ENCODE measurements around the gene APCDD1.
"Not testable (repeated sequence)": the region's sequence is repeated elsewhere in the genome, so short reads cannot be mapped to it uniquely, and the experiment has no call there.

Gene APCDD1

DNA sequence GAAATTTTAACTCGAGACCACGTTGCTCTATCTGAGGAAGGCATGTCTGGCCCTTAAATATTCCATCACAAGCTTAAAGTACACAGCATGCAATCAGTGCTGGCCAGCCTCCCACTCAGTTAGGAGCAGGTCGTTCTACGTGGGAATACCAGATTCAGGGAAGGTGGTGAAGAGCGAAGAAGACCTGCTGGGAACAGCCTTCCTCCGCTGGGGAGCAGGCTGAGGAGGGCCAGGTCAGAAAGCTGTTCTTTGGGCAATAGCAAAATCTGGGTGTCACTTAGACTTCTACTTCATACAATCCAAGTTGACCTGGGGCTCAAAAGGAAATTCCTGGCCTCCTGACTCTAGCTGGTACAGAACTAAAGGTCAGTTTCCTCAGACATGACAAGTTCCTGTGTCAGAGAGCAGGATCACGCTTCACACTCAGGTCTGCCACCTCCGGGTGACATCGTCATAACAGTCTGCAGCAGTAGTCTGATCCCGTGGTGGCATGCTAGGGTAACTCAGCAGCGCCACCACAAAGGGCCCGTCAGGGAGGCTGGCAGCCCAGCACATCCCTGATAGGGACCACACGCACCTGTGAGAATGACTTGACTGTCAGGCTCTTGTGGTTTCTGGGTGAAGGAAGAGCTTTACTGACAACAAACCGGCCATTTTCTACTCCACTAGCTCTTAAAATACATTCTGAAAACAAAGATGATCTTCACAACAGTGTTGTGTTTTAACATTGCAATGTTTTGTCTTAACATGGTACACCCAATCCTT, 36.1 kb downstream of the APCDD1 start:
- peak; percentile 78 for DNase-seq (ENCODE audit: low spot score)

DNA sequence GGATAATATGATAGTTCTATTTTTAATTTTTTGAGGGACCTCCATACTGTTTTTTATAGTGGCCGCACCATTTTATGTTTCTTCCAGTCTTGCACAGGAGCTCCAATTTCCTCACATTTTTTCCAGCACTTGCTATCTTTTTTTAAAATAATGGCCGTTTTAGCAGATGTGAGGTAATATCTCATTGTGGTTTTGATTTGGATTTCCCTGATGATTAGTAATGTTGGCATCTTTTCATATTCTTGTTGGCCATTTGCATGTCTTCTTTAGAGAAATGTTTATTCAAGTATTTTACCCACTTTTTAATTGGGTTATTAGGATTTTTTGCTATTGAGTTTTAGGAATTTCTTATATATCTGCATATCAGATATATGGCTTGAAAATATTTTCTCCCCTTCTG, 41.5 kb downstream of the APCDD1 start:
- no peak for DNase-seq (ENCODE audit: low spot score)

DNA sequence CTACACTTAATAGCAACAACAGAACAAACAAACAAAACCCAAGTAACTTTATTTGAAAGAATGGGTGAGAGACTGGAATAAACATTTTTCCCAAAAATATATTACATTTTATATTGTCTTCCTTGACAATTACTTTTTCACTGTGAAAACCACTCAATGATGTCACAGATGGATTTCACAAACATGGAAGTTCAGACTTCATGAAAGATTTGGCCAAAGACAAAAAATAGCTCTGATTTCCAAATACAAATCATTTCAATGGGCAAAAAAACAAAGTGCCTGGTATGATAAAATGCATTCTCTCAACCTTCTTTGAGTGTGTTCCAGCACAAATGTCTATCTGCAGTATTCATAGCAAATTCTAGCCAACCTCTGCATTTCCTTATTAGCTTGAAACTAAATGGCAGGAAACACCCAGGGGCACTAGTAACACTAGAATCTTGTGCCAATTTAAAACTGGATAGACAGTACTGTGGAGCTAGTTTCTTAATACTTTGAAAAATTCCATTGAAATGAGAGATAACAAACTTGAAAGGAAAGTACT, 42.8 kb downstream of the APCDD1 start:
- DNase-seq (ENCODE audit: low spot score), result no peak

DNA sequence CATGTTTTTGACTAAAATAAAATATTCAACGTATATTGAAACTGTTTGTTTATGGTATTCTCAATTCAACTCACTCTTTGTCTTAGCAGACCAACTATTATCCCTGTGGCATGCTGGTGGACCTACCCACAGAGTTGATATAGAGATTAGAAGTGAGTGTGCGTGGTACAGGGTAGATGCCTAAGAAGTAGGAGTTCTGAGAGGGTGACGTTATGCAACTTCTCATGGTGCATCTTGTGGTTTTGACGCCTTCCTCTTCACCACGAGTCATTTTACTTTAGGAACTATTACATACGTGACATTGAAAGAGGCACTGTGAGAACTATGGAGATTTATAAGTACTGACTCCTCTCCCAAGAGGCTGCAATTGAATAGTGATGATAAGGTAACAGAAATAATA, 44.8 kb downstream of the APCDD1 start:
- no peak for DNase-seq (ENCODE audit: low spot score)

DNA sequence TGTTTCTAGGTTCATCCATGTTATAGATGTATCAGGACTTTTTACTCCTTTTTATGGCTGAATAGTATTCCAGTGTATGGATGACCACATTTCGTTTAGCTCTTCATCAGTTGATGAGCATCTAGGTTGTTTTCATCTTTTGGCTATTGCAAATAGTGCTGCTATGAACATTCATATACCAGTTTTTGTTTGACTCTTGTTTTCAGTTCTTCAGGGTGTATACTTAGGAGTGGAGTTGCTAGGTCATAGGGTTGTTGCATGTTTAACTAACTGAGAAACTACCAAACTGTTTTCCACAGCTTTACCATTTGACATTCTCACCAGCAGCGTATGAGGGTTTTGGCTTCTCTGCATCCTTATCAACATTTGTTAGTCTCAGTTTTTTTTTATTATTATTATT, 45.6 kb downstream of the APCDD1 start:
- DNase-seq (ENCODE audit: low spot score), result no peak

DNA sequence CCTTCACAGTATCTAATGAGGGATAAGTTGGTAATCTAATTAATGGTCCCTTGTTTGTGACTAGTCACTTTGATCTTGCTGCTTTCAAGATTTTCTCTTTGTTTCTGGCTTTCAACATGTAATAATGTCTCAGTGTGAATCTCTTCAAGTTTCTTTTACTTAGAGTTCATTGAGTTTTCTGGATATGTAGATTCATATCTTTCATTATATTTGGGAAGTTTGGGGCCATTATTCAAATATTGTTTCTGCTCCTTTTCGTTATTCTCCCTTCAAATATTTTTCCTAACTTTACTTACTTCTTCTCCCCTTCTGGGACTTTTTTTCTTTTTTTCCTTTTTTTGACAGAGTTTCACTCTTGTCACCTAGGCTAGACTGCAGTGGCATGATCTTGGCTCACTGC, 50.3 kb downstream of the APCDD1 start:
- no peak for DNase-seq (ENCODE audit: low spot score)

DNA sequence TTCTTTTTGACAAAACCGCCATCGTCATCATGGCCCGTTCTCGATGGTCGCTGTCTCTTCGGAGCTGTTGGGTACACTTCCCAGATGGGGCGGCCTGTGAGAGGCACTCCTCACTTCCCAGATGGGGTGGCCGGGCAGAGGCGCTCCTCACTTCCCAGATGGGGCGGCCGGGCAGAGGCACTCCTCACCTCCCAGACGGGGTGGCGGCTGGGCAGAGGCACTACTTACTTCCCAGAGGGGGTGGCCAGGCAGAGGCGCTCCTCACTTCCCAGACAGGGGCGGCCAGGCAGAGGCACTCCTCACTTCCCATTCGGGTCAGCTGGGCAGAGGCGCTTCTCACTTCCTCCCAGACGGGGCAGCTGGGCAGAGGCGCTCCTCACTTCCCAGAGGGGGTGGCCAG, 51.5 kb downstream of the APCDD1 start:
- DNase-seq (ENCODE audit: low spot score), result not testable (repeated sequence)

DNA sequence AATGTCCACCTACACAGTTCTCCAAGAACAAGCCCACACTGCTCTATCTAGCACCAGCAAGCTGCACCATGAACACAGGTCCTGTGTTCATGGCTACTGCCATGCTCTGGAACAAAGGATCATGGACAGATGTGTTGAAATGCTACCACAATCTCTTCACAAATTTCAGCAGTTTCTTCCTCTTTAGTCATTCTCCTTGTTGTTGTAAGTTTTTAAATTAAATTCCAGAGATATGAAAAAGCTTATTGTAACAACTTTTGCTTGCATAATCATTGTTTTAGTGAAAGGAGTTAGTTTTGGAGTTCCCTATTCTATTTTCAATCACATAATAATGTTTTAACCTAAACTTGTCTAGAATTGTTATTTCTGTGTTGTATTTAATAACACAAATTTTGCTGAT, 54.2 kb downstream of the APCDD1 start:
- no peak for DNase-seq (ENCODE audit: low spot score)

DNA sequence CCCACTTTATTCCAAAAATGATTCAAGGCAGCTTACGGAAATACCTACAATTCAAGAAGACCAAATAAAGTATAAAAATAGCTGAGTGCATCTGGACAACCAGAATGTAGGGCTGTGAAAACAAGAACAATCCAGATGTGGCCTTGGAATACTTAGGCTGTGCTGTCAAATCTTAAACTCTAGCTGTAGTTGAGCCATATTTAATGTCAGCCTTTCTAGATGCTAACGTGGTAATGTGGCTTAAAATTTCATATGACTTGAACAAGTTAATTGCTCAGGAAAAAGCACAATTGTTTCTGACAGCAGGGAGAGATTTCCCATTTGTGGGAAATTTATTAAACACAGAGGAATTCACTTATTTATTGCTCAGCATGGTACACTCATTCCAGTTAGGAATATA, 56.8 kb downstream of the APCDD1 start:
- no peak for DNase-seq (ENCODE audit: low spot score)

DNA sequence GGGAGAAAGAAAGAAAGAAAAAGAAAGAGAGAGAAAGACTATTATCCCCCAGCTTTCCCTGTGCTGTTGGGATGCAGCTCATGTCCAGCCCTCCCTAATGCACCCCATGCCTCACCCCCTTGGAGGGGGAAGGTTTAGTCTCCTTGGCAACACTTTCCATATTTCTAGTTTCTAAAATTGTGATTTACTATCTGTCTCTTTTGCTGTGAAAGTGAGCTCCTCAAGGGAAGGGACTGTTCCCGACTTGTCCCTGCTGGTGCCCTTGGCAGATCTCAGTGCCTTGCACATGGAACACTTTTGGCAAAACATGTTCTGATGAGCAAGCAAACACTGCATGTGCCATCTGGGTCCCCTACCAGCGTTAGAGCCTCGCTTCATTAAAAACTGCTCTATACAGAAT, 59.6 kb downstream of the APCDD1 start:
- DNase-seq (ENCODE audit: low spot score), result no peak

DNA sequence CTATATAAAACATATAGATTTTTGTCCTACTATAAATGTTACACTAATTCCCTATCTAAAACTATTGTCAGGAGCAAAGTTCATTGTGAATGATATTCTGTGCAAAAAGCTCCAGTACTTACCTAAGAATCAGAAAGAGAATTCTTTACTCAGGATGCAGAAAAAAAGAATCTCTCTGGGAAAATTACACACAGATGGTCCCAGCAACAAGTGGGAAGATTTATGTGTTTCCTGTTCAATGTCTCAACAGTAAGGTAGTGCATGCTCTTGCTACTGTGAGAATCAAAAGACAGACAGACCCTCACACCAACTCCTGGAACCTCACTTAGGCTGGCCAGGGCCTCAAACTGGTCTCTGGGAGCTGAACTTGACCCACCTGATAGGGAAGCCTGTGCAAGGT, 60.2 kb downstream of the APCDD1 start:
- no peak for DNase-seq (ENCODE audit: low spot score)

DNA sequence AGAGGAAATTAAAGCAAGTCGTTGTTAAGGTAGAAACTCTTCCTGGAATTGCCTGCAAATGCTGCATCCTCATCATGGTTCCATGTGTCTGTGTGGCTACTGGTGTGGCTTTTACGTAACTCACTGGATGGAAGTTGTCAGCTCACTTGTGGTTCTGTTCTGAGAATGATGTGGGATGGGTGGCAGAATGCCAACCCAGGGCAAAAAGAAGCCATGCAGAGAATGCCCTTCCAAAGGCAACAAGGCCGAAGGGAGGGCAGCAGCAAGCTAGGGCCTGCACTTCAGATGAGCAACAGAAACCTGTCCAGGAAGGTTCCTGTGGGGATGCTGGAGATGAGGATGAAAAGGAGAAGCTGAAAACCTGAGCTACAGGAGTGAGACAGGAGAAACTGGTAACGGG, 61.0 kb downstream of the APCDD1 start:
- DNase-seq (ENCODE audit: low spot score), result no peak

DNA sequence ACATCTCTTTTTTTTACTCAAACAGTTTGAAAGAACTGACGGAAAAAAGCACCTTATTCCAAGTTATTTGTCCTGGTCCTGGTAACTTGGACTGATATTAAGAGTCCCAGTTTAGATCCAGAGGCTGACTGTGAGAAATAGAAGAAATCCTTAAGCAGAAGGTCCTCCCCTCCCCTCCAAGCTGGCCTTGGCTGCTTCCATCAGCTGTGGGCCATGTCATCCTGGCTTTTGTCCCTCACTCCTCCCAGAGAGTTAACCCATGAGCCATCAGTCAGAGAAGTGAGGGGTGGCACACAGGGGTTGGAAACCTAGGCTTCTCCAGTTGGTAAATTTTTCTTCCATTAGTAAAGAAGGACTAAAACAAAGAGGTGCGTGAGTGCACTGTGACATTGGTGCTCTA, 61.6 kb downstream of the APCDD1 start:
- DNase-seq (ENCODE audit: low spot score), result no peak

DNA sequence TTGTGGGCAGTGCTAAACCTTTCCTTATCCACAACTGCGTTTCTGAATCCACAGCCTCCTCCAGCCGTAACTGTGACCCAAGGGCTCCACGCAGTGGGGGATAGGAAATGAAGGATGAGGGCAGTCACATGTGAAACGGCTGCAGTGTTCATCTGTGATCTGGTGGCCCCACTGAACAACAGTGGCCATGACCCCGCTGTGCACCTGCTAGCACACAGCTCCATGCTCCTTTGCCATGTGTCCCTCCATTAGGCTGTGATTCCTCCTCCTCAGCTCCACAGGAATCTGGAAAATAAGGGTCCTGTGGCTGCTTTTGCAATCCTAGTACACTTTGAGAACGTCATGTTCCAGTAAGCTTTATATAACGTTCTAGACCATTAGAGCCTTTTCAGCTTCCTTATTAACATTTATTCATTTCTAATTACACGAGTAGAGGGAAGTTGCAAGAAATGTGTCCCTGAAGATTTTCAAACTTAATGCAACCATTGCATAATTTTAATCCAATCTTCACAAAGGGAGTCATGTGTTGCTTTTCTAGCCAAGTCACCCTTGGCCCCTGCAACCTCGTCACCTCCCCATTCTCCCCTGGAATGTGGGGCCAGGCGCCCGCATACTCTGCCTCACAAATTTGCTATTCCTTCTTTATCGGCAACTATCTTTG, 64.3 kb downstream of the APCDD1 start:
- DNase-seq (ENCODE audit: low spot score), result peak; percentile 93

DNA sequence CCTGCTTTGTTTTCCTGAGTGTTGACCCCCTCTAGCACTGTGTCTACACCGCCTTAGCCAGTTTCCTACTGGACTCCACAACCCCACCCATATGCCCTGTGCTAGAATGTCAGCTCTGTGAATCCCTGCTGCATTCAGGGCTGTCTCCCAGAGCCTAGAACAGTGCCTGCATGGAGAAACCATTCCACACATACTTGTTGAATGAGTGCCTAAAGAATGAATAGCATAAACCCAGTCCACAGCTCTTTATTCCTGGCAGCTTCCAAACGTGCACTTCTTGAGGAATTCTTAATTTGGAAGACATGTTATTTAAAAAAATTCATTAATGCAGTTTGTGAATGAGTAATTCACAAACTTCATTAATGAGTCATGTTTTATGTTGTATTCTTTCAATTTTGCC, 64.9 kb downstream of the APCDD1 start:
- no peak for DNase-seq (ENCODE audit: low spot score)

DNA sequence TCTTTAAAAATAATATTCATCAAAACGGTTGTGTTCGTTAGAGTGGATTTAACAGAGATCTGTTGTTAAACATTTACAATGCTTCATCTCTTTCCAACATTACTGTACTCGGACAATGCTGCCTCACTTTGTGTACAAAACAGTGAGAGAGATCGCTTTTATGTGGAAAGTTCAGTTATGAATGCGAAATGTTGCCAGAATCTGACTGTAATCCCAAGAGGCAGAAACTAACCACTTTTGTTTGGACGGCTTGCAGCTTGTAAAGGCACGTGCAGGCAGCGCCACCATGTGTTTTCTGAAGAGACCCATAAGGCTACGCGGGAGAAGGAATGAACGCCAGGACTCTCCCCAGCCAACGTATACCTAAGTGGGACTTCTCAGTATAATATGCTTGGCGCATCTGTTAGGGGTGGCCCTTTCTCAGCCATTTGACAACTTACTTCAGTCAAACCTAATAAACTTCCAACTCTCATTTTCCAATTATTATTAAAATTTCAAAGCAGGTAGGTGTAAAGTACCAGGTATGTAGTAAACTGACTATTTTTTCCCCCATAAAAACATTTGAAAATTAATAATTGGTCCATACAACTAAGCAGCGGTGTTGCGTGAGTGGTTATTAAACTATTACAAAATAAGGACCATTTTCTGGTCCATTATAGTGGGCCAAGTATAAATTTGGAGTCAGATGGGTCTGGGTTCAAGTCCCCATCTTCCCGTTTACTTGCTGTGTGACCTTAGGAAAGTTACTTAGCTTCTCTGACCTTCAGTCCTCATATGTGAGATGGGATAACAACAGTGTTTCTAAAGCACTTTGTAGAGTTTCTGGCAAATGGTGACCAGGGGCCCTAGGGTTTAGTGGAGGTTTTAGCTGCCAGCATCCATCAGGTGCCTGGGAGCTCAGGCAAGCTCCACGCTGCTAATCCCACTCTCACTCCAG, 65.8 kb downstream of the APCDD1 start:
- peak; percentile 92 for DNase-seq (ENCODE audit: low spot score)

DNA sequence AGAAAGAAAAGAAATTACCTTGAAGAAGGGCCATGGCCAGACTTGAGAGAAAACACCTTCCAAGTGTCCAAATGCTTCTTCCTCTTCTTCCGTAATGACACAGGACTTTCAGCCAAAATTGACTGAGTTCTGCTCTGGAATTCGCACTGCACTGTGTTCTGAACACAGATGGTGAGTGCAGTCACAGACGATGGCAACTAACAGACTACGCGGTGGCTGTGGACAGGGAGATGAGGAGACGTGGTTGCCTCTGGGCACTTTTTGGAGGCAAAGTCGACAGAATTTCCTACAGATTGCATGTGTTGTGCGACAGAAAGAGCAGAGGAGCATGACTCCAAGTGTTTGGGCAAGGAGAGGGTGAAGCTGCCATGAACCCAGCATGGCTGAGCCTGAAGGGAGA, 67.1 kb downstream of the APCDD1 start:
- no peak for DNase-seq (ENCODE audit: low spot score)

DNA sequence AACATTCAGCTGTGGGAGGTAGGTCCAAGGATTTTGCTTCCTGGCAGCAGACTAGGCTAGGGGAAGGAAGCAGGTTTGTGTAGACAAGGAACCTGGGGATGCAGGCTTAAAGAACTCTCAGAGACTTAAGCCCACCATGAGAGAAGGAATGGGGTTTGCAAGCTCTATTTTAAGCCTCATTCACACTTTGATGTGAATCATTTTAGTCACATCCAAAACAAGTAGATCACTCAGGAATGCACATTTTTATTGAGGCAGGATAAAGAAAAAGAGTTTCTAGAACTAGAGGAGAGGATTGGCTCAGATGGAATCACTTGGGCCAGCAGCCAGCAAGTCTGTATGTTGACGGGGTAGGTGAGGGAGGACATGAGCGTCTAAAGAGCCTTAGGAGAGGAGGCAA, 68.1 kb downstream of the APCDD1 start:
- no peak for DNase-seq (ENCODE audit: low spot score)

DNA sequence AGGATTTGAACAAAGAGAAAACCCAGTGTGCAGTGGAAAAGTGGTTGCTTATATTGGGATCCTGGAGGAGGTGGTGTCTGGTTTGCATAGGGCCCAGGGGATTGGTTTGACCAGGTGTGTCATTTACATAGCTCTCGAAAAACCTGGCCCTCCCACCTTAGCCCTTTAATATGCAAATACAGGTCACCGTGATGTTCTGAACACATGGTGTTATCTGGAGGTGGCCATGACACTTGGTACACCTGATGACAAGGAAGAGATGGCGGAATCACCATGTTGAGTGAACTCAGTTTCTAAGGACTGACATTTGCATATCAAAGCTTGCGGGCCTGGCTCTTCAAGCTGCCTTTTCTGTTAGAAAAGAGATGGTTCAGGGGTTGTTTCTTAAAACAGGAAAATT, 69.1 kb downstream of the APCDD1 start:
- DNase-seq (ENCODE audit: low spot score), result no peak

DNA sequence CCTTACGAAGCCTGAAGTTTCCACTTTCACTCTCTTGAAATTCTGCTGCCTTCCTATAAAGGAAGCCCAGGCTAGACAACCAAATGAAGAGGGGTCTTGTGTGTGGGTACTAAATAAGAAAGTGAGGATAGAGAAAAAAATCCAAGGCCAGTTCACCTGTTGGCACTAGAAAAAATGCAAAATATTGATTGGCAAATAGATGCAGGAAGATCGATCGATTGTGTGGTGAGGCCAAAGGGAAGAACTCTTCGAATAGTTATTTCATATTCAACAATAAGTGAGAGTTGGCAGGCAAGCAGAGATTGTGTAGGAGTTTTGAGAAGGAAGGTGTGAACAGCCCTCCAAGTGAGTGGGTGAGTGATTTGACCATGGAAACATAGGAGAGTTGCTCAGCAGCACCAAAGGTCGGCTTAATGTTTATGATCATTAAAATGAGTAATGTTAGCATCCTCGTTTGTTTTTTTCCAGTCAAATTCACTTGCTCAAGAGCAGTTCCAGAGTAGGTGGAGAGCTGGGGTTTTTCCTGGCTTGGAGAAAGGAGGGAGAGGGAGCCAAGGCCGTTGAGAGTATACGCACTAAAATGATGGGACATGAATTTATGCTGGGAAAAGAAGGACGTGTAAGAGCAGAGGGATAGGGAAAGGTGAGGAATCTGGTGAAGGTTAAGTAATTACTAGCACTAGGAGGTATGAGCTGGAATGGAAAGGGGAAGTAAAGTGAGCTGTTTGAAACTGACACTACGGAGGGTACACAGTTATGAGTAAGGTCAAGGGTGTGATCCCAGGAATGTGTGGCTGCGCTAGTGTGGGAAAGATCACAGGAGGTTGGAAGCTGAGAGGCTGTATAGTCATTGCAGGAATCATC, 70.3 kb downstream of the APCDD1 start:
- DNase-seq (ENCODE audit: low spot score), result no peak

DNA sequence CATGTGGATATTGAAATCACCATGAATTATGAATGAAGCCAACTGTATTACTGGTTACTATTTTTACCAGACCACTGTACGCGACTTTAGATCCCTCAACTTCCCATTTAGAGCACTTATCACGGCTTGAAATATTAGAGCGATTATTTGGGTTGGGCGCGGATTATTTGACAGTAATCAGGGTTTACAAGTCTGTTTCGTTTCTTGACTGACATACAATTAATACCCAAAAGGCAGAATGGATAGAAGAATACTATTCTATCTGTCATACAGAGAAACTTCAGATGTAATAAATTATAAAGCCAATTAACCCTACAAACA, 70.9 kb downstream of the APCDD1 start:
- DNase-seq (ENCODE audit: low spot score), result no peak

All from pons (tissue), 1 donor.